Fibroblast of gingiva (primary cell): ENCODE data around the gene IPO4.

ENCODE experiments used
- DNase-seq: peaks from one replicate; pipeline ENCODE4 v3.0.0-alpha.2; 2011; ENCODE audit warnings: low read depth

IPO4 gene

GRCh38 chr14:24194873-24195185, 6.2 kb upstream of the IPO4 start:
- no peak for DNase-seq

- DNase-seq: no peak
Observed at GRCh38 chr14:24194186-24194872, 5.7 kb upstream of the IPO4 start.

- DNase-seq: no peak
Observed at GRCh38 chr14:24192933-24193332, 4.3 kb upstream of the IPO4 start.

- no peak for DNase-seq
Observed at GRCh38 chr14:24190416-24190815, 1.8 kb upstream of the IPO4 start.

GRCh38 chr14:24189460-24189859, 844 bp upstream of the IPO4 start:
- no peak for DNase-seq

- DNase-seq: no peak
Observed at GRCh38 chr14:24189059-24189375, 401 bp upstream of the IPO4 start.

- no peak for DNase-seq
Observed at GRCh38 chr14:24187539-24187915, 1.1 kb downstream of the IPO4 start.

- no peak for DNase-seq
Observed at GRCh38 chr14:24186831-24187538, 1.6 kb downstream of the IPO4 start.

GRCh38 chr14:24185741-24186140, 2.9 kb downstream of the IPO4 start:
- no peak for DNase-seq

- no peak for DNase-seq
Observed at GRCh38 chr14:24185026-24185425, 3.6 kb downstream of the IPO4 start.

- no peak for DNase-seq
Observed at GRCh38 chr14:24184104-24184970, 4.3 kb downstream of the IPO4 start.

GRCh38 chr14:24183014-24183481, 5.6 kb downstream of the IPO4 start:
- no peak for DNase-seq

- DNase-seq: no peak
Observed at GRCh38 chr14:24182110-24182882, 6.3 kb downstream of the IPO4 start.

GRCh38 chr14:24181371-24182077, 7.1 kb downstream of the IPO4 start:
- DNase-seq: no peak

- DNase-seq: peak; percentile 84
Observed at GRCh38 chr14:24179961-24180796, 8.4 kb downstream of the IPO4 start.

- no peak for DNase-seq
Observed at GRCh38 chr14:24179294-24179960, 9.2 kb downstream of the IPO4 start.

- no peak for DNase-seq
Observed at GRCh38 chr14:24178399-24179178, 10.0 kb downstream of the IPO4 start.

GRCh38 chr14:24177891-24178290, 10.7 kb downstream of the IPO4 start:
- no peak for DNase-seq
